Measurements from ENCODE around the gene ADORA3. TPM values are rescaled to one million over a fixed set of nuclear protein-coding genes. Genes with fewer than 3 reads are reported as not detected.

ADORA3 gene
- total RNA-seq, 1 donor, result not detected

DNA sequence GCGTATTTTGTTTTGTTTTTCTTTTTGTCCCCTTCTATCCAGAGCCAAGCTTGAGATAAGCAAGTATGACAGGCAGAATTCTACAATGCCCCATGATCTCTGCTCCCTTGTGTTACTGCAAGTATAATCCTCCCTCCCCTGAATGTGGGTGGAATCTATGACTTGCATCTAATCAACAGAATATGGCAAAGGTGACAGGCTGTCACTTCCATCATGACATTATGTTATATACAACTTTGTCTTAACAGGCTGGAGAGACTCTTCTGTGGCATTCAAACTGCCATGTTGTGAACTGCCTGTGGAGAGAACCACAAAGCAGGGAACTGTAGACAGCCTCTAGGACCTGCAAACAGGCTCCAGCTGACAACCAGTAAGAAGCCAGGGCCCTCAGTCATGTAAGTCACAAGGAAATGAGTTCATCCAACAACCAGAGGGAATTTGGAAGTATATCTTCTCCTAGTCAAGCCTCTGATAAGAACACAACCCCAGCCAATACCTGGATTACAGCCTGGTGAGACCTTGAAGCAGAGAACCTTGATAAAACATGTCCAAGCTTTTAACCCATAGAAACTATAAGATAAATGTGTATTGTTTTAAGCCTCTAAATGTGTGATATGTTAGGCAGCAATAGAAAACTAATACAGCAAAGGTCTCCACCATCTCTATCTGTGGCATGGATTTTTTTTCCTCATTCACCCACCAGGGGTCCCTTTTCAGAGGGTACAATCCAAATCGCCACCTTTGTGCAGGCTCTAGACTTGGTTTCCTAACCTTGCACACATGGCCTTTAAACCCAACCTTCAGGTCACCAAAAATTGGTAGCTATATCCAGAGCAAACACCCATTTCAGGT, 35.3 kb downstream of the ADORA3 start:
- Histone ChIP-seq H3K27me3 (ENCODE audit: insufficient read depth, low read length) (no peaks in the 10 kb centered on the region), H3K4me1 (ENCODE audit: insufficient read depth, low read length) (peaks cover 3% of the 10 kb centered on the region), H3K4me2 (ENCODE audit: insufficient read depth, low read length) (no peak overlapping the region), H3K27ac (ENCODE audit: low read depth, low read length) (no peak overlapping the region), H2AFZ (ENCODE audit: low read length) (no peak overlapping the region), H4K20me1 (ENCODE audit: insufficient read depth, low read length) (no peaks in the 10 kb centered on the region), H3K9me3 (ENCODE audit: low read depth, low read length) (no peaks in the 10 kb centered on the region), H3K79me2 (ENCODE audit: insufficient read depth, low read length) (no peaks in the 10 kb centered on the region), H3K4me3 (ENCODE audit: insufficient read depth, low read length) (no peak overlapping the region), H3K36me3 (ENCODE audit: insufficient read depth, low read length) (peaks cover 15% of the 10 kb centered on the region)
- no peak for DNase-seq (ENCODE audit: insufficient read length, low spot score, missing footprints)
- TF ChIP-seq, protein P1, sequence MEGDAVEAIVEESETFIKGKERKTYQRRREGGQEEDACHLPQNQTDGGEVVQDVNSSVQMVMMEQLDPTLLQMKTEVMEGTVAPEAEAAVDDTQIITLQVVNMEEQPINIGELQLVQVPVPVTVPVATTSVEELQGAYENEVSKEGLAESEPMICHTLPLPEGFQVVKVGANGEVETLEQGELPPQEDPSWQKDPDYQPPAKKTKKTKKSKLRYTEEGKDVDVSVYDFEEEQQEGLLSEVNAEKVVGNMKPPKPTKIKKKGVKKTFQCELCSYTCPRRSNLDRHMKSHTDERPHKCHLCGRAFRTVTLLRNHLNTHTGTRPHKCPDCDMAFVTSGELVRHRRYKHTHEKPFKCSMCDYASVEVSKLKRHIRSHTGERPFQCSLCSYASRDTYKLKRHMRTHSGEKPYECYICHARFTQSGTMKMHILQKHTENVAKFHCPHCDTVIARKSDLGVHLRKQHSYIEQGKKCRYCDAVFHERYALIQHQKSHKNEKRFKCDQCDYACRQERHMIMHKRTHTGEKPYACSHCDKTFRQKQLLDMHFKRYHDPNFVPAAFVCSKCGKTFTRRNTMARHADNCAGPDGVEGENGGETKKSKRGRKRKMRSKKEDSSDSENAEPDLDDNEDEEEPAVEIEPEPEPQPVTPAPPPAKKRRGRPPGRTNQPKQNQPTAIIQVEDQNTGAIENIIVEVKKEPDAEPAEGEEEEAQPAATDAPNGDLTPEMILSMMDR (IDR thresholded peaks at IDR 0.05; ENCODE audit: extremely low read depth, low read depth, low read length), result no peak

DNA sequence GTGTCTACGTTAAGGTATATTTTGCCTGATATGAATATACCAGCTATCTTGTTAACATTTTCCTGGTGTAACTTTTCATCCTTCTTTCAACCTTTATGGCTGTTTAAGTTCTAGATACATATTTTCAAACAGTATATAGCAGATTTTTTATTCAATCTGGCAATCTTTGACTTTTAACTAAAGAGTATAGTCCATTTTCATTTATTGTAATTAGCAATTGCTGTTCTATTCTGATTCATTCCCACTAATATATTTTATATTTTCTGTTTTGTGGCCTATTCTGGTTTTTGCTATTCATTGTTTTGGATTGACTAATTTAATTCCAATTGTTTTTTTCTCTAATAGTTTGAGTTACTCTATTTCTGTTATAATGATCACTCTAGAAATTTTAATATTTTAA, 37.0 kb downstream of the ADORA3 start:
- no peak overlapping the region for H3K4me3 ChIP-seq (ENCODE audit: insufficient read depth, low read length)
- TF ChIP-seq, protein P1 (IDR thresholded peaks at IDR 0.05; ENCODE audit: extremely low read depth, low read depth, low read length), result no peak
- no peak overlapping the region for H3K4me2 ChIP-seq (ENCODE audit: insufficient read depth, low read length)
- H2AFZ ChIP-seq (ENCODE audit: low read length), result no peak overlapping the region
- no peak for DNase-seq (ENCODE audit: insufficient read length, low spot score, missing footprints)
- H4K20me1 ChIP-seq (ENCODE audit: insufficient read depth, low read length), result no peaks in the 10 kb centered on the region
- no peaks in the 10 kb centered on the region for H3K27me3 ChIP-seq (ENCODE audit: insufficient read depth, low read length)
- H3K27ac ChIP-seq (ENCODE audit: low read depth, low read length), result no peak overlapping the region
- H3K4me1 ChIP-seq (ENCODE audit: insufficient read depth, low read length), result peaks cover 14% of the 10 kb centered on the region
- no peaks in the 10 kb centered on the region for H3K79me2 ChIP-seq (ENCODE audit: insufficient read depth, low read length)
- peaks cover 19% of the 10 kb centered on the region for H3K36me3 ChIP-seq (ENCODE audit: insufficient read depth, low read length)
- no peaks in the 10 kb centered on the region for H3K9me3 ChIP-seq (ENCODE audit: low read depth, low read length)

DNA sequence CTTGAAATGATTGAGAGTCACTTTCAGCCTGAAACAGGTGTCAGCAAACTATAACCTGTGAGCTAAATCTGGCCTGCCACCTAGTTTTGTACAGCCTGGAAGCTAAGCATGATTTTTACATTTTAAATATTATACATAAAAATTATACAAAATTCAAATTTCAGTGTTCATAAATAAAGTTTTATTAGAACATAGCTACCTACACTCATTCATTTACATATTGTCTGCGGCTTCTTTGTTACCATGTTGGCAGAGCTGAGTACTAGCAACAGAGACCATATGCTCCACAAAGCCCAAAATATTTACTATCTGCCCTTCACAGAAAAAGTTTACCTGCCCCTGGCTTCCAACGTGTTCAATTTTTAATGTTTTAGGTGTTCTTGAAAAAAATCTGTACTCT, 37.7 kb downstream of the ADORA3 start:
- TF ChIP-seq, protein P1 (IDR thresholded peaks at IDR 0.05; ENCODE audit: extremely low read depth, low read depth, low read length), result no peak
- H3K27me3 ChIP-seq (ENCODE audit: insufficient read depth, low read length), result no peaks in the 10 kb centered on the region
- no peak overlapping the region for H3K4me2 ChIP-seq (ENCODE audit: insufficient read depth, low read length)
- H3K4me1 ChIP-seq (ENCODE audit: insufficient read depth, low read length), result peaks cover 14% of the 10 kb centered on the region
- H3K27ac ChIP-seq (ENCODE audit: low read depth, low read length), result no peak overlapping the region
- no peak for DNase-seq (ENCODE audit: insufficient read length, low spot score, missing footprints)
- H3K9me3 ChIP-seq (ENCODE audit: low read depth, low read length), result no peaks in the 10 kb centered on the region
- no peak overlapping the region for H3K4me3 ChIP-seq (ENCODE audit: insufficient read depth, low read length)
- no peak overlapping the region for H2AFZ ChIP-seq (ENCODE audit: low read length)
- H3K79me2 ChIP-seq (ENCODE audit: insufficient read depth, low read length), result no peaks in the 10 kb centered on the region
- no peaks in the 10 kb centered on the region for H4K20me1 ChIP-seq (ENCODE audit: insufficient read depth, low read length)
- peaks cover 24% of the 10 kb centered on the region for H3K36me3 ChIP-seq (ENCODE audit: insufficient read depth, low read length)

DNA sequence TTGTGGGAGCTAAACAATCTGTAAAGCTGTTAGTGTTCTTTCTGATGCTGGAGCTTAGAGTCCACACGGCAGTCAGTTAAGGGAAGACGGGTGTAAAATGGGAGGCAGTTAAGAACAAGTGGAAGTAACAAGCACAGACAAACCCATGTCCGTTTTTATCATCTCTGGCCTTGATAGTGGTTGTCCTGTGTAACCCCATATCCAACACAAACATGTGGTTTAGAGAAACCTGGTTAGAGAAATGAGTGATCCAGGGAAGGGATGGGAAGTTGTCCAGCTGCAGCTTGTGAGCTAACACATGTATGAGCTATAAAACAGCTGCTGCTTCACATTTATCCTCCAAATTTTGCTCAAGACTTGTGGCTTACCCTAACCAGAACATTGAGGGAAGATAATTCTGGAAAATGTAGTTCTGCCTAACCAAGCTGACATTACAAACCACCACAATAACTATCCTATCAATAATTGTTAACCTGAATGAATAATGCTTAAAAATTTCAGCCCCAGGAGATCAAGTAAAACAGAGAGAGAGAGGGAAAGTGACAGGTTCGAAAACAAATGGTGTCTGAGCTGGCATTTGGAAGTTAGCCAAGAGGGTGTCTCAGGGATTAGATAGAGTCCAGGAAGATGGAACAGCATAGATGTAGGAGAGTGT, 40.3 kb downstream of the ADORA3 start:
- Histone ChIP-seq H3K4me2 (ENCODE audit: insufficient read depth, low read length) (no peak overlapping the region), H4K20me1 (ENCODE audit: insufficient read depth, low read length) (no peaks in the 10 kb centered on the region), H2AFZ (ENCODE audit: low read length) (no peak overlapping the region), H3K27me3 (ENCODE audit: insufficient read depth, low read length) (no peaks in the 10 kb centered on the region), H3K4me3 (ENCODE audit: insufficient read depth, low read length) (no peak overlapping the region), H3K4me1 (ENCODE audit: insufficient read depth, low read length) (peaks cover 14% of the 10 kb centered on the region), H3K79me2 (ENCODE audit: insufficient read depth, low read length) (no peaks in the 10 kb centered on the region), H3K9me3 (ENCODE audit: low read depth, low read length) (no peaks in the 10 kb centered on the region), H3K36me3 (ENCODE audit: insufficient read depth, low read length) (peaks cover 39% of the 10 kb centered on the region), H3K27ac (ENCODE audit: low read depth, low read length) (no peak overlapping the region)
- TF ChIP-seq, protein P1 (IDR thresholded peaks at IDR 0.05; ENCODE audit: extremely low read depth, low read depth, low read length), result no peak
- no peak for DNase-seq (ENCODE audit: insufficient read length, low spot score, missing footprints)
